Measurements from ENCODE around the gene LRRC53. TPM values are rescaled to one million over a fixed set of nuclear protein-coding genes. Genes with fewer than 3 reads are reported as not detected.

The LRRC53 gene
- polyA plus RNA-seq, 5 donors: not detected

- DNase-seq: no peak
These were observed 13.5 kb downstream of the LRRC53 start for GRCh38 chr1:74498901-74499300.

- no peak for DNase-seq
These were observed 15.7 kb downstream of the LRRC53 start for GRCh38 chr1:74496669-74497068.

GRCh38 chr1:74486036-74486435, 26.4 kb downstream of the LRRC53 start:
- no peak for DNase-seq

GRCh38 chr1:74485622-74486021, 26.8 kb downstream of the LRRC53 start:
- no peak for DNase-seq

GRCh38 chr1:74481607-74482006, 30.8 kb downstream of the LRRC53 start:
- DNase-seq: no peak

GRCh38 chr1:74480068-74480467, 32.3 kb downstream of the LRRC53 start:
- no peak for DNase-seq

GRCh38 chr1:74478979-74479378, 33.4 kb downstream of the LRRC53 start:
- DNase-seq: no peak

GRCh38 chr1:74474585-74474984, 37.8 kb downstream of the LRRC53 start:
- DNase-seq: no peak

- no peak for DNase-seq
These were observed 40.9 kb downstream of the LRRC53 start for GRCh38 chr1:74471470-74471869.

- DNase-seq: no peak
These were observed 41.5 kb downstream of the LRRC53 start for GRCh38 chr1:74470936-74471335.

GRCh38 chr1:74470251-74470650, 42.2 kb downstream of the LRRC53 start:
- DNase-seq: no peak

GRCh38 chr1:74468982-74469603, 43.3 kb downstream of the LRRC53 start:
- DNase-seq: peak in 1 of 2 donors; percentile 25

- no peak for DNase-seq
These were observed 44.5 kb downstream of the LRRC53 start for GRCh38 chr1:74467786-74468377.

- no peak for DNase-seq
These were observed 47.2 kb downstream of the LRRC53 start for GRCh38 chr1:74465193-74465681.

GRCh38 chr1:74464037-74464436, 48.4 kb downstream of the LRRC53 start:
- DNase-seq: no peak

- DNase-seq: no peak
These were observed 49.0 kb downstream of the LRRC53 start for GRCh38 chr1:74463333-74463988.

GRCh38 chr1:74457253-74457652, 55.2 kb downstream of the LRRC53 start:
- DNase-seq: no peak

GRCh38 chr1:74455390-74455789, 57.0 kb downstream of the LRRC53 start:
- DNase-seq: no peak

- no peak for DNase-seq
These were observed 59.1 kb downstream of the LRRC53 start for GRCh38 chr1:74453277-74453676.

- DNase-seq: no peak
These were observed 60.4 kb downstream of the LRRC53 start for GRCh38 chr1:74452035-74452434.

- no peak for DNase-seq
These were observed 75.4 kb downstream of the LRRC53 start for GRCh38 chr1:74437035-74437434.

- DNase-seq: no peak
These were observed 76.3 kb downstream of the LRRC53 start for GRCh38 chr1:74436078-74436477.

- DNase-seq: no peak
These were observed 78.1 kb downstream of the LRRC53 start for GRCh38 chr1:74434321-74434720.

All from right lung (tissue), 5 donors.